ENCODE measurements around the gene ABCE1. TPM values are rescaled to one million over a fixed set of nuclear protein-coding genes. Genes with fewer than 3 reads are reported as not detected.

Gene ABCE1
- 232 and 235 TPM in 2 replicates for total RNA-seq

GRCh38 chr4:145097821-145098674, at the start of gene ABCE1, which contains the start of gene ANAPC10:
Gene ABCE1, plus strand, starts transcription at chr4:145098311. Its CDS starts 6,102 bp downstream, at chr4:145104413.
Gene ANAPC10, minus strand, starts transcription at chr4:145098196. Its CDS starts 2,097 bp downstream, at chr4:145096099.

Other genes with a start within 250 kb of the ABCE1 start
- gene ANAPC10, start 115 bp upstream of the ABCE1 start, total RNA-seq = 39.3 and 40.0 TPM in 2 replicates
- gene OTUD4, start 82.3 kb downstream of the ABCE1 start, total RNA-seq = 42.7 and 63.4 TPM in 2 replicates